ENCODE measurements around the gene MEX3D.

DNA sequence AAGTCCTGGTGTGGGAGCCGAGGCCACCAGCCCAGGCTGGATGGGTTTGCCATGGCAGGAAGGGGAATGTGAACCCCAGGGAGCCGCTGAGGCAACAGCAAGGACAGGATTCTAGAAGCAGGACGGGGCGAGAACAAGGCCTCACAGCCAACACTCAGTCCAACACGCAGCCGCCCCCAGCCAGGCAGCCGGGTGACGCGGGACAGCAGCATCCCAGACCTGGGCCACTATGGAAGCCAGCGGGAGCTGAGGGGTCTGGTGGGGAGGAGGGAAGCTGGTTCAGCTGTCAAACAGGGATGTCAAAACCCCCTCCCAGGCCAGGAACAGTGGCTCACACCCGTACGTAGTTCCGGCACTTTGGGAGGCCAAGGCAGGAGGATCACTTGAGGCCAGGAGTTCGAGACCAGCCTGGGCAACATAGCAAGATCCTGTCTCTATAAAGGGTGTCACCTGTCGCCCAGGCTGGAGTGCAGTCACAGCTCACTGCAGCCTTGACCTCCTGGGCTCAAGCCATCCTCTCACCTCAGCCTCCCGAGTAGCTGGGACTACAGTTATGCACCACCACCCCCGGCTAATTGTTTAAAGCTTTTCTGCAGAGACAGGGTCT, 6.8 kb downstream of the MEX3D start:
- TF ChIP-seq EP300 (IDR thresholded peaks at IDR 0.05): no peak
- no peak for TF ChIP-seq POLR2AphosphoS5 (IDR thresholded peaks at IDR 0.05)
- TF ChIP-seq POLR2A (IDR thresholded peaks at IDR 0.05): no peak
- TF ChIP-seq, protein P1, sequence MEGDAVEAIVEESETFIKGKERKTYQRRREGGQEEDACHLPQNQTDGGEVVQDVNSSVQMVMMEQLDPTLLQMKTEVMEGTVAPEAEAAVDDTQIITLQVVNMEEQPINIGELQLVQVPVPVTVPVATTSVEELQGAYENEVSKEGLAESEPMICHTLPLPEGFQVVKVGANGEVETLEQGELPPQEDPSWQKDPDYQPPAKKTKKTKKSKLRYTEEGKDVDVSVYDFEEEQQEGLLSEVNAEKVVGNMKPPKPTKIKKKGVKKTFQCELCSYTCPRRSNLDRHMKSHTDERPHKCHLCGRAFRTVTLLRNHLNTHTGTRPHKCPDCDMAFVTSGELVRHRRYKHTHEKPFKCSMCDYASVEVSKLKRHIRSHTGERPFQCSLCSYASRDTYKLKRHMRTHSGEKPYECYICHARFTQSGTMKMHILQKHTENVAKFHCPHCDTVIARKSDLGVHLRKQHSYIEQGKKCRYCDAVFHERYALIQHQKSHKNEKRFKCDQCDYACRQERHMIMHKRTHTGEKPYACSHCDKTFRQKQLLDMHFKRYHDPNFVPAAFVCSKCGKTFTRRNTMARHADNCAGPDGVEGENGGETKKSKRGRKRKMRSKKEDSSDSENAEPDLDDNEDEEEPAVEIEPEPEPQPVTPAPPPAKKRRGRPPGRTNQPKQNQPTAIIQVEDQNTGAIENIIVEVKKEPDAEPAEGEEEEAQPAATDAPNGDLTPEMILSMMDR (IDR thresholded peaks at IDR 0.05): no peak

Data from sigmoid colon (tissue), 4 donors.